Endodermal cell (in vitro differentiated cells): ENCODE results near the gene RIMBP2. TPM values are rescaled to one million over a fixed set of nuclear protein-coding genes. Genes with fewer than 3 reads are reported as not detected.

Experiments used
- DNase-seq: peaks from one replicate; pipeline ENCODE4 v3.0.0-alpha.2; 2017
- H3K27ac ChIP-seq: 2 replicates; pipeline ENCODE4 v1.5.1; 2013; ENCODE audit warnings: mild to moderate bottlenecking, low read depth, low read length, moderate library complexity
- H3K27me3 ChIP-seq: 2 replicates; pipeline ENCODE4 v1.6.1; 2013; ENCODE audit warnings: mild to moderate bottlenecking, low read length, moderate library complexity; ENCODE audit not compliant: insufficient read depth, control insufficient read depth, poor library complexity, severe bottlenecking
- H3K36me3 ChIP-seq: 2 replicates; pipeline ENCODE4 v1.7.0; 2013; ENCODE audit warnings: mild to moderate bottlenecking, low read length, moderate library complexity; ENCODE audit not compliant: control insufficient read depth, insufficient read depth
- H3K4me1 ChIP-seq: one replicate; pipeline ENCODE4 v1.7.0; 2013; ENCODE audit warnings: low read length; ENCODE audit not compliant: control insufficient read depth, insufficient read depth
- H3K4me3 ChIP-seq: 2 replicates; pipeline ENCODE4 v1.5.1; 2013; ENCODE audit warnings: mild to moderate bottlenecking, low read length, moderate library complexity
- H3K9ac ChIP-seq: 2 replicates; pipeline ENCODE4 v1.6.1; 2013; ENCODE audit warnings: mild to moderate bottlenecking, low read length, moderate library complexity; ENCODE audit not compliant: poor library complexity, severe bottlenecking; ENCODE audit errors: extremely low read depth
- H3K9me3 ChIP-seq: 2 replicates; pipeline ENCODE4 v1.6.1; 2013; ENCODE audit warnings: mild to moderate bottlenecking, low read length, moderate library complexity; ENCODE audit not compliant: control insufficient read depth
- H3K27ac Mint-ChIP-seq: 2 replicates; pipeline ENCODE4 v1.8.0; 2020; ENCODE audit warnings: mixed read lengths
- H3K27me3 Mint-ChIP-seq: 2 replicates; pipeline ENCODE4 v1.8.0; 2021; ENCODE audit warnings: mild to moderate bottlenecking, mixed read lengths; ENCODE audit not compliant: insufficient read depth
- H3K36me3 Mint-ChIP-seq: 2 replicates; pipeline ENCODE4 v1.8.0; 2020; ENCODE audit warnings: low read depth, mixed read lengths
- H3K4me1 Mint-ChIP-seq: 2 replicates; pipeline ENCODE4 v1.8.0; 2020; ENCODE audit warnings: mixed read lengths
- H3K4me3 Mint-ChIP-seq: 2 replicates; pipeline ENCODE4 v1.8.0; 2020; ENCODE audit warnings: mild to moderate bottlenecking, moderate library complexity, mixed read lengths
- H3K9me3 Mint-ChIP-seq: 2 replicates; pipeline ENCODE4 v1.8.0; 2020; ENCODE audit warnings: mild to moderate bottlenecking, mixed read lengths
- WGBS, 2 experiments: methylation state at CpG; one replicate each; pipeline versions ENCODE4 v1.1.5 to v1.1.7; 2013; ENCODE audit warnings: missing lambda C conversion rate in 2 of 2, mixed read lengths in 1 of 2; ENCODE audit not compliant: insufficient coverage in 1 of 2, insufficient read length in 1 of 2; 5-methylcytosine and 5-hydroxymethylcytosine counted together
- total RNA-seq, 2 donors: library from RNA; stranded (reverse); fragmentation: NEBNext Ultra II Directional in 1 of 2; extraction: Animal tissue kit (Norgen Biotek cat#: 25700) in 1 of 2; gene quantifications; 2 replicates in 1 of 2; 3 replicates in 1 of 2; pipeline ENCODE4 v1.2.1, GENCODE V29; 2021
- TF ChIP-seq, protein P1 (sequence below): fragments of 200-600 bp; sonication (generic); conservative IDR thresholded peaks from 2 replicates; pipeline ENCODE4 v1.5.0; 2021; ENCODE audit warnings: antibody characterized with exemption, mild to moderate bottlenecking

Gene RIMBP2
- total RNA-seq, 2 donors from 2014 or later = 0.13 to 3.4 TPM

- Mint-ChIP-seq H3K4me1 (no peaks in the 10 kb centered on the region), H3K36me3 (peaks cover 3% of the 10 kb centered on the region), H3K27me3 (no peaks in the 10 kb centered on the region), H3K9me3 (peaks cover 16% of the 10 kb centered on the region), H3K4me3 (no peak overlapping the region), H3K27ac (no peak overlapping the region)
- DNase-seq = peak; percentile 43
- peaks cover 11% of the 10 kb centered on the region for H3K9me3 ChIP-seq
- H3K27me3 ChIP-seq = no peaks in the 10 kb centered on the region
- no peak overlapping the region for H3K9ac ChIP-seq
- TF ChIP-seq, protein P1, sequence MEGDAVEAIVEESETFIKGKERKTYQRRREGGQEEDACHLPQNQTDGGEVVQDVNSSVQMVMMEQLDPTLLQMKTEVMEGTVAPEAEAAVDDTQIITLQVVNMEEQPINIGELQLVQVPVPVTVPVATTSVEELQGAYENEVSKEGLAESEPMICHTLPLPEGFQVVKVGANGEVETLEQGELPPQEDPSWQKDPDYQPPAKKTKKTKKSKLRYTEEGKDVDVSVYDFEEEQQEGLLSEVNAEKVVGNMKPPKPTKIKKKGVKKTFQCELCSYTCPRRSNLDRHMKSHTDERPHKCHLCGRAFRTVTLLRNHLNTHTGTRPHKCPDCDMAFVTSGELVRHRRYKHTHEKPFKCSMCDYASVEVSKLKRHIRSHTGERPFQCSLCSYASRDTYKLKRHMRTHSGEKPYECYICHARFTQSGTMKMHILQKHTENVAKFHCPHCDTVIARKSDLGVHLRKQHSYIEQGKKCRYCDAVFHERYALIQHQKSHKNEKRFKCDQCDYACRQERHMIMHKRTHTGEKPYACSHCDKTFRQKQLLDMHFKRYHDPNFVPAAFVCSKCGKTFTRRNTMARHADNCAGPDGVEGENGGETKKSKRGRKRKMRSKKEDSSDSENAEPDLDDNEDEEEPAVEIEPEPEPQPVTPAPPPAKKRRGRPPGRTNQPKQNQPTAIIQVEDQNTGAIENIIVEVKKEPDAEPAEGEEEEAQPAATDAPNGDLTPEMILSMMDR = no peak
- no peaks in the 10 kb centered on the region for H3K36me3 ChIP-seq
- no peak overlapping the region for H3K4me3 ChIP-seq
- no peak overlapping the region for H3K27ac ChIP-seq
- no peaks in the 10 kb centered on the region for H3K4me1 ChIP-seq
- WGBS, 2 experiments = 93% methylated on average over 10 to 16 of the region's 16 CpGs
These were observed 100.2 kb downstream of the RIMBP2 start for GRCh38 chr12:130615861-130616345.

- Histone ChIP-seq H3K9me3 (peaks cover 2% of the 10 kb centered on the region), H3K4me3 (no peak overlapping the region), H3K4me1 (no peaks in the 10 kb centered on the region), H3K27me3 (no peaks in the 10 kb centered on the region), H3K36me3 (no peaks in the 10 kb centered on the region), H3K27ac (no peak overlapping the region), H3K9ac (no peak overlapping the region)
- Mint-ChIP-seq H3K4me3 (no peak overlapping the region), H3K4me1 (no peaks in the 10 kb centered on the region), H3K9me3 (peaks cover 3% of the 10 kb centered on the region), H3K27me3 (no peaks in the 10 kb centered on the region), H3K27ac (no peak overlapping the region), H3K36me3 (no peaks in the 10 kb centered on the region)
- DNase-seq = no peak
- TF ChIP-seq, protein P1 = no peak
- 92 to 100% methylated on average over 4 of the region's 5 CpGs for WGBS, 2 experiments
These were observed 101.6 kb downstream of the RIMBP2 start for GRCh38 chr12:130614530-130614905.

DNA sequence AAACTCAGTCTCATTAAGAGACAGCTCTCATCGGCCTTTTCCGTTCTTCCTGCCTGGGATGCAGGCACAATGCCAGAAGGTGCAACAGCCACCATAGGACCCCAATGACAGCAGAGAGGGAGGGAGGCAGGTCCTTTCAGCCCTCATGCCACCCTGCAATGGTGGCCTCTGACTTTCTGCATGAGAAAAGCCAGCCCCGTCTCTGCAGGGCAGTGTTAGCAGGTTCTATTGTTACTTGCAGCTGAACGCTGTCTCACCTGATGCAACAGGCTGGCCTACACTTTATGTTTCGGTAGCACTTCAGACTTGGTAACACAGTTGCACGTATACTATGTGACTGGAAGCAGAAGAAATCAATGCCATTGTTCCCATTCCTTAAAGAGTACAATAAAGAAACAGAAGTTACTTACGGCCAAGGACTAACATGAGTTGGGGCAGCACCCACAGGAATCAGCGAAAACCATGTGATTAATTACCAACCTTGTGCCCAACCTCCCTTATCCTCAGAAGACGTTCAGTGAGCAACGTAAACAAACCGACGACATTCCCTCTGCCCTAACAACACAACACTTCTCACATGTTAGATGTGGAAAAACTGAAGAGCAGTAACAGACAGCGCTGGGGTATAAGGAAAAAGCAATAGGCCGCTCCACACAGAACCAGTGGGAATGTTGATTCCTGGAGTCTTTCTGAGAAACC is 102.1 kb downstream of the RIMBP2 start:
- H3K9me3 Mint-ChIP-seq = no peaks in the 10 kb centered on the region
- H3K4me3 Mint-ChIP-seq = no peak overlapping the region
- no peaks in the 10 kb centered on the region for H3K27me3 Mint-ChIP-seq
- H3K4me1 Mint-ChIP-seq = no peaks in the 10 kb centered on the region
- Histone ChIP-seq H3K9me3 (no peaks in the 10 kb centered on the region), H3K36me3 (no peaks in the 10 kb centered on the region), H3K9ac (no peak overlapping the region), H3K4me1 (no peaks in the 10 kb centered on the region), H3K27me3 (no peaks in the 10 kb centered on the region), H3K4me3 (no peak overlapping the region), H3K27ac (no peak overlapping the region)
- WGBS, 2 experiments = 91 to 93% methylated on average over 8 to 14 of the region's 14 CpGs
- no peak overlapping the region for H3K27ac Mint-ChIP-seq
- H3K36me3 Mint-ChIP-seq = no peaks in the 10 kb centered on the region
- DNase-seq = peak; percentile 50
- TF ChIP-seq, protein P1 = no peak
